Measurements from ENCODE around the gene FAM117A.

- no peak for TF ChIP-seq POLR2A (IDR thresholded peaks at IDR 0.05)
- TF ChIP-seq CTCF (IDR thresholded peaks at IDR 0.05), result no peak
These were observed 47.1 kb downstream of the FAM117A start for GRCh38 chr17:49716668-49717364.

Measured in right lobe of liver (tissue), 4 donors.